Tibial nerve (tissue), 4 donors: ENCODE results near the gene NUDT21.

Experiments used
- EP300 ChIP-seq, 2 donors: sonication (generic); formaldehyde crosslinking; IDR thresholded peaks; one replicate each; pipeline ENCODE4 v1.6.1; 2017; ENCODE audit warnings: antibody characterized with exemption in 2 of 2, mild to moderate bottlenecking in 1 of 2
- POLR2A ChIP-seq, 2 donors: fragments of 450-650 bp; IDR thresholded peaks; one replicate each; pipeline ENCODE4 v1.6.1; 2017; ENCODE audit warnings: antibody characterized with exemption in 2 of 2, mild to moderate bottlenecking in 2 of 2, moderate library complexity in 2 of 2
- TF ChIP-seq, protein P1 (sequence below), 5 experiments: fragments of 200-600 bp in 3 of 5; fragments of 450-650 bp in 2 of 5; sonication (generic) in 3 of 5; IDR thresholded peaks; one replicate each; pipeline ENCODE4 v1.5.1; 2016 to 2019; ENCODE audit warnings: antibody characterized with exemption in 5 of 5, mild to moderate bottlenecking in 3 of 5, moderate library complexity in 2 of 5

DNA sequence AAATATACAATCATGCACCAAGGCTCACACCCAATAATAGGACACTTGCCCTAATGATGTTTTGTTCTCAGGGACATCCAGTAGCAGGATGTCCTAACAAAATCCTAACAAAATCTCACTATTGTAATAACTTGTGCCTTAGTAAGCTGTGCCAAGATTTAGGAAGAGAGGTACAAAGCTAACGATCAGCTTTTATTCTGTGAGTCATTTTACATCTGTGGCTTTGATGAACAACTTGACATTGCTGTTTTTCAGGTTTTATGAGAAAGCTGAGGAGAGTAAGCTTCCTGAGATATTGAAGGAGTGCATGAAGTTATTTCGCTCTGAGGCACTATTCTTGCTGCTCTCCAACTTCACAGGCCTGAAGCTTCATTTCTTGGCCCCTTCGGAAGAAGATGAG is 19.1 kb upstream of the NUDT21 start:
- TF ChIP-seq POLR2A (IDR thresholded peaks at IDR 0.05), result no peak
- TF ChIP-seq, protein P1, sequence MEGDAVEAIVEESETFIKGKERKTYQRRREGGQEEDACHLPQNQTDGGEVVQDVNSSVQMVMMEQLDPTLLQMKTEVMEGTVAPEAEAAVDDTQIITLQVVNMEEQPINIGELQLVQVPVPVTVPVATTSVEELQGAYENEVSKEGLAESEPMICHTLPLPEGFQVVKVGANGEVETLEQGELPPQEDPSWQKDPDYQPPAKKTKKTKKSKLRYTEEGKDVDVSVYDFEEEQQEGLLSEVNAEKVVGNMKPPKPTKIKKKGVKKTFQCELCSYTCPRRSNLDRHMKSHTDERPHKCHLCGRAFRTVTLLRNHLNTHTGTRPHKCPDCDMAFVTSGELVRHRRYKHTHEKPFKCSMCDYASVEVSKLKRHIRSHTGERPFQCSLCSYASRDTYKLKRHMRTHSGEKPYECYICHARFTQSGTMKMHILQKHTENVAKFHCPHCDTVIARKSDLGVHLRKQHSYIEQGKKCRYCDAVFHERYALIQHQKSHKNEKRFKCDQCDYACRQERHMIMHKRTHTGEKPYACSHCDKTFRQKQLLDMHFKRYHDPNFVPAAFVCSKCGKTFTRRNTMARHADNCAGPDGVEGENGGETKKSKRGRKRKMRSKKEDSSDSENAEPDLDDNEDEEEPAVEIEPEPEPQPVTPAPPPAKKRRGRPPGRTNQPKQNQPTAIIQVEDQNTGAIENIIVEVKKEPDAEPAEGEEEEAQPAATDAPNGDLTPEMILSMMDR (IDR thresholded peaks at IDR 0.05), result no peak
- no peak for TF ChIP-seq EP300 (IDR thresholded peaks at IDR 0.05)
